Bronchial epithelial cell (primary cell): Measurements from ENCODE around the gene KRT32. TPM values are rescaled to one million over a fixed set of nuclear protein-coding genes. Genes with fewer than 3 reads are reported as not detected.

Experiments used
- DNase-seq: peaks from one replicate; pipeline ENCODE4 v3.0.0-alpha.2; 2010; ENCODE audit warnings: low read depth
- FAIRE-seq: peaks from 2 replicates; lab custom pipeline; 2011; peaks lifted over from hg19 to GRCh38; lab: Jason Lieb, UNC
- H3K27me3 ChIP-seq: 2 replicates; pipeline ENCODE4 v1.5.1; 2011; ENCODE audit warnings: low read length; ENCODE audit not compliant: control insufficient read depth, insufficient read depth
- H3K36me3 ChIP-seq: 2 replicates; pipeline ENCODE4 v1.5.1; 2011; ENCODE audit warnings: low read length; ENCODE audit not compliant: control insufficient read depth, insufficient read depth
- H3K4me3 ChIP-seq: 2 replicates; pipeline ENCODE4 v1.5.1; 2011; ENCODE audit warnings: mild to moderate bottlenecking, low read depth, low read length, control low read depth
- CTCF ChIP-seq: IDR thresholded peaks from 2 replicates; pipeline ENCODE4 v1.5.1; 2011; ENCODE audit warnings: mild to moderate bottlenecking, moderate library complexity, low read length, control low read depth, inconsistent platforms; ENCODE audit not compliant: insufficient read depth, severe bottlenecking
- total RNA-seq: library from RNA; depleted of rRNA; stranded (reverse); fragments of >200 nt; gene quantifications from 2 replicates; pipeline ENCODE4 v1.2.1, GENCODE V29; 2014

The KRT32 gene
- total RNA-seq, 1 donor from 2014 or later: not detected

GRCh38 chr17:41415833-41416335 lies 51.3 kb downstream of the KRT32 start:
- no peaks in the 10 kb centered on the region for H3K27me3 ChIP-seq
- no peak for TF ChIP-seq CTCF
- H3K4me3 ChIP-seq: no peak overlapping the region
- H3K36me3 ChIP-seq: no peaks in the 10 kb centered on the region
- no peak for FAIRE-seq
- no peak for DNase-seq

GRCh38 chr17:41415411-41415810 lies 51.8 kb downstream of the KRT32 start:
- FAIRE-seq: peak; percentile 52
- DNase-seq: no peak

GRCh38 chr17:41413982-41414381 lies 53.2 kb downstream of the KRT32 start:
- FAIRE-seq: no peak
- DNase-seq: no peak
- Histone ChIP-seq H3K36me3 (no peaks in the 10 kb centered on the region), H3K27me3 (no peaks in the 10 kb centered on the region), H3K4me3 (no peak overlapping the region)
- no peak for TF ChIP-seq CTCF

More at GRCh38 chr17:41415411-41415810, 51.8 kb downstream of the KRT32 start:
- no peak for TF ChIP-seq CTCF
- H3K4me3 ChIP-seq: no peak overlapping the region
- no peaks in the 10 kb centered on the region for H3K27me3 ChIP-seq
- no peaks in the 10 kb centered on the region for H3K36me3 ChIP-seq

GRCh38 chr17:41413353-41413957 lies 53.7 kb downstream of the KRT32 start:
- no peak for TF ChIP-seq CTCF
- no peaks in the 10 kb centered on the region for H3K27me3 ChIP-seq
- FAIRE-seq: no peak
- no peaks in the 10 kb centered on the region for H3K36me3 ChIP-seq
- no peak overlapping the region for H3K4me3 ChIP-seq
- DNase-seq: no peak

- DNase-seq (no peak), FAIRE-seq (peak; percentile 43)
- Histone ChIP-seq H3K27me3 (no peaks in the 10 kb centered on the region), H3K36me3 (no peaks in the 10 kb centered on the region), H3K4me3 (no peak overlapping the region)
- no peak for TF ChIP-seq CTCF
These were observed 55.9 kb downstream of the KRT32 start for GRCh38 chr17:41411072-41411840.

Other genes with a start within 250 kb of the KRT32 start
- gene KRTAP9-2, start 240.7 kb downstream of the KRT32 start, total RNA-seq: not detected in 2 replicates
- gene KRTAP9-3, start 234.9 kb downstream of the KRT32 start, total RNA-seq: not detected in 2 replicates
- not detected in 2 replicates for gene KRTAP9-8, start 229.4 kb downstream of the KRT32 start, total RNA-seq
- not detected in 2 replicates for gene KRTAP9-4, start 217.7 kb downstream of the KRT32 start, total RNA-seq
- not detected in 2 replicates for gene KRTAP9-9, start 212.0 kb downstream of the KRT32 start, total RNA-seq
- gene KRTAP9-6, start 202.0 kb downstream of the KRT32 start, total RNA-seq: not detected in 2 replicates
- not detected in 2 replicates for gene KRTAP9-7, start 191.7 kb downstream of the KRT32 start, total RNA-seq
- gene KRTAP29-1, start 164.5 kb downstream of the KRT32 start, total RNA-seq: not detected in 2 replicates
- gene KRTAP16-1, start 158.1 kb downstream of the KRT32 start, total RNA-seq: not detected in 2 replicates
- gene KRTAP17-1, start 151.7 kb downstream of the KRT32 start, total RNA-seq: not detected in 2 replicates
- gene KRT33A, start 116.6 kb downstream of the KRT32 start, total RNA-seq: 0.13 TPM in 1 of 2 replicates, not detected in the other
- 0.79 and 1.7 TPM in 2 replicates for gene KRT33B, start 97.6 kb downstream of the KRT32 start, total RNA-seq
- 0.26 and 0.53 TPM in 2 replicates for gene KRT34, start 85.1 kb downstream of the KRT32 start, total RNA-seq
- gene KRT31, start 69.8 kb downstream of the KRT32 start, total RNA-seq: 0.26 TPM in 1 of 2 replicates, not detected in the other
- gene KRT37, start 42.8 kb downstream of the KRT32 start, total RNA-seq: not detected in 2 replicates
- gene KRT38, start 26.4 kb downstream of the KRT32 start, total RNA-seq: not detected in 2 replicates
- not detected in 2 replicates for gene KRT35, start 13.8 kb upstream of the KRT32 start, total RNA-seq
- under 0.01 TPM in 1 of 2 replicates, not detected in the other for gene KRT36, start 22.5 kb upstream of the KRT32 start, total RNA-seq
- 112 and 242 TPM in 2 replicates for gene KRT13, start 38.2 kb upstream of the KRT32 start, total RNA-seq
- gene KRT15, start 51.5 kb upstream of the KRT32 start, total RNA-seq: 67.9 and 71.8 TPM in 2 replicates
- gene KRT19, start 60.9 kb upstream of the KRT32 start, total RNA-seq: 3,104 and 4,112 TPM in 2 replicates
- gene KRT9, start 104.7 kb upstream of the KRT32 start, total RNA-seq: 0.26 and 0.51 TPM in 2 replicates
- 463 and 1,445 TPM in 2 replicates for gene KRT14, start 119.5 kb upstream of the KRT32 start, total RNA-seq
- 1,390 and 10,131 TPM in 2 replicates for gene KRT16, start 145.4 kb upstream of the KRT32 start, total RNA-seq
- gene KRT17, start 157.2 kb upstream of the KRT32 start, total RNA-seq: 25,286 and 30,463 TPM in 2 replicates
- gene EIF1, start 221.5 kb upstream of the KRT32 start, total RNA-seq: 191 and 204 TPM in 2 replicates
- gene GAST, start 244.9 kb upstream of the KRT32 start, total RNA-seq: 0.90 TPM in 1 of 2 replicates, not detected in the other